Measurements from ENCODE around the gene FAM20A. TPM values are rescaled to one million over a fixed set of nuclear protein-coding genes. Genes with fewer than 3 reads are reported as not detected.
"Not testable (repeated sequence)": the region's sequence is repeated elsewhere in the genome, so short reads cannot be mapped to it uniquely, and the experiment has no call there.

FAM20A gene
- total RNA-seq, 1 donor from 2014 or later, result 52.4 TPM

GRCh38 chr17:68592682-68593641 lies 8.2 kb downstream of the FAM20A start:
- DNase-seq (ENCODE audit: low spot score), result no peak
- peak; percentile 8 for ATAC-seq

GRCh38 chr17:68592009-68592408 lies 9.2 kb downstream of the FAM20A start:
- DNase-seq (ENCODE audit: low spot score) (no peak), ATAC-seq (no peak)

DNA sequence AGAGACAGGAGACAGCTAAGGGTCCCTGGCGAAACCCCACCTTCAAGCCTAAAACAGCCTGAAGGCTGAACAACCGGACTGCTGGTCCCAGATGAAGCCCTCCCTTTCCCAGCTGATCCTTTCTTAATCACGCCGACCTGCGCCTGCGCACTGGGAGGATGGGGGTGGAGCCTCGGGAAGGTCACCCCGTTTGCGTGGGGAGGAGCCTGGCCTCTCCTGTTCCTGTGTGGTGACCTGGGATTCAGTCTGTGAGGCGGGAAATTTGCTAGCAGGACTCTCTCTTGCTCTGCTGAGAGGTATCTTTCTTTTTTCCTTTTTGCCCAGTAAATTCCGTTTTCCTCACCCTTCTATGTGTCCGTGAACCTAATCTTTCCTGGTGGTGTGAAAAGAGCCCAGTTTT lies 9.6 kb downstream of the FAM20A start:
- no peak for ATAC-seq

DNA sequence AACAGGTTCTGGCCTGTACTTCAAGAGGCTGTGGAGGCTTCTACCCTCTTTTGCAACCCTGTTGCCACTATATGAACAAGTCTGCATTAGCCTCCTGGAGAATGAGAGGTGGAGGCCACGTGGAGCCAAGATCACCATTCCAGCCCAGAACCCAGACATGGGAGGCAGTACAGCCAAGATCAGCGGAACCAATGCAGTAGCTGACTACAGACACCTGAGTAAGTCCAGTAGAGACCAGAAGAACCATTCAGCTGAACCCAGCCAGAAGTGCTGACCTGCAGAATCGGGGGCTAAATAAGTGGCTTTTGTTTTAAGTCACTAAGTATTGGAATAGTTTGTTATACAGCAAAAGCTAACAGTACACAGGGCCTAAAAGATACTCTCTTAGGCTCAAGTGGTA lies 12.1 kb downstream of the FAM20A start:
- no peak for DNase-seq (ENCODE audit: low spot score)
- no peak for ATAC-seq

More for the DNA sequence above, 9.6 kb downstream of the FAM20A start:
- no peak for DNase-seq (ENCODE audit: low spot score)

GRCh38 chr17:68588362-68588761 lies 12.8 kb downstream of the FAM20A start:
- DNase-seq (ENCODE audit: low spot score) (no peak), ATAC-seq (no peak)

GRCh38 chr17:68587847-68588246 lies 13.3 kb downstream of the FAM20A start:
- ATAC-seq, result no peak
- no peak for DNase-seq (ENCODE audit: low spot score)

GRCh38 chr17:68587026-68587425 lies 14.1 kb downstream of the FAM20A start:
- peak; percentile 71 for ATAC-seq

GRCh38 chr17:68585643-68586042 lies 15.5 kb downstream of the FAM20A start:
- no peak for DNase-seq (ENCODE audit: low spot score)
- no peak for ATAC-seq

More at GRCh38 chr17:68587026-68587425, 14.1 kb downstream of the FAM20A start:
- peak; percentile 71 for DNase-seq (ENCODE audit: low spot score)

DNA sequence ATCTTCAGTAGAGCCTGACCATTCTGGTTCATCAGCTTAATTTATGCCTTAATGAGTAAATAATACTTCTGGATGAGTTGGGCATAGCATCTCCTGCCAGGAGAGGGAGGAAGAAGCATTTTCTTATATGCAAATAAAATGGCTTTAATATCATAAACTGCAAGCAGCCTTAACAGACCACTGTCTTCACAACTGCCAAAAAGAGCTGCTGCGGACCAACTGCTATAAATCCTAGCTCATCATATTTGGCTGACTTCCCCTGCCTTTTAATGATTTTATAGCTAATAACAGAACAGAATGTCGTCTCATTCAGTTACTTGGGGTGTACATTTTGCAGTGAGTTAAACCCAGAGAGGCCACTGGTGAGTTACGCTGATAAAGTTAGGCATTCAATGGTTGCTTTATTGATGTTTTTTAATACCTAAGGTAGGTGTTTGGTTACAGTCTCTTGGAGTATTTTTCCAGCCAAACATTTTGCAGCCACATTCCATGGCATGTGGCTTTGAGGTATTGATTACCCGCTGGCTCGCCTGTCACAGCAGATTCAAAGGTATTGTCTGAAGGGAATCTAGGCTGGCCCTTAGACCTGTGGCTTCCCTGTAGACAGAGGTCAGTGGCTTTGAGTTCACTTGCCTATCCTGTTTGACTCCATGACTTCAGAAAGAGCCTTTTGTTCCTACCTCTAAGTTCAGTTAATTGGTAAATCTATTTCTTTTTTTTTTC lies 16.4 kb downstream of the FAM20A start:
- ATAC-seq, result peak; percentile 77

DNA sequence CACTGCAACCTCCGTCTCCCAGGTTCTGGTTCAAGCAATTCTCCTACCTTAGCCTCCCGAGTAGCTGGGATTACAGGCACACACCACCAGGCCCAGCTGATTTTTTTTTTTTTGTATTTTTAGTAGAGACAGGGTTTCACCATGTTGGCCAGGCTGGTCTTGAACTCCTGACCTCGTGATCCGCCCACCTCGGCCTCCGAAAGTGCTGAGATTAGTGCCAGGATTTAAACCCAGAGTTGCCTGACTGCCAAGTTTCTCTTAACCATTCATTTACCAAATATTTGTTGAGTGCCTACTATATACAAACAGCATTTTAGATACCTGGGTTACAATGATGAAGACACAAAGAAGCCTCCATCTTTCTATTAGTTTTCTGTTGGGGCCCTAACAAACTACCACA lies 18.3 kb downstream of the FAM20A start:
- DNase-seq (ENCODE audit: low spot score); ATAC-seq: not testable (repeated sequence)

More for the DNA sequence above, 16.4 kb downstream of the FAM20A start:
- DNase-seq (ENCODE audit: low spot score), result peak; percentile 76

GRCh38 chr17:68581863-68582645 lies 19.1 kb downstream of the FAM20A start:
- ATAC-seq, result peak; percentile 25

GRCh38 chr17:68580236-68580770 lies 20.9 kb downstream of the FAM20A start:
- ATAC-seq (peak; percentile 62), DNase-seq (ENCODE audit: low spot score) (no peak)

More at GRCh38 chr17:68581863-68582645, 19.1 kb downstream of the FAM20A start:
- DNase-seq (ENCODE audit: low spot score), result no peak

DNA sequence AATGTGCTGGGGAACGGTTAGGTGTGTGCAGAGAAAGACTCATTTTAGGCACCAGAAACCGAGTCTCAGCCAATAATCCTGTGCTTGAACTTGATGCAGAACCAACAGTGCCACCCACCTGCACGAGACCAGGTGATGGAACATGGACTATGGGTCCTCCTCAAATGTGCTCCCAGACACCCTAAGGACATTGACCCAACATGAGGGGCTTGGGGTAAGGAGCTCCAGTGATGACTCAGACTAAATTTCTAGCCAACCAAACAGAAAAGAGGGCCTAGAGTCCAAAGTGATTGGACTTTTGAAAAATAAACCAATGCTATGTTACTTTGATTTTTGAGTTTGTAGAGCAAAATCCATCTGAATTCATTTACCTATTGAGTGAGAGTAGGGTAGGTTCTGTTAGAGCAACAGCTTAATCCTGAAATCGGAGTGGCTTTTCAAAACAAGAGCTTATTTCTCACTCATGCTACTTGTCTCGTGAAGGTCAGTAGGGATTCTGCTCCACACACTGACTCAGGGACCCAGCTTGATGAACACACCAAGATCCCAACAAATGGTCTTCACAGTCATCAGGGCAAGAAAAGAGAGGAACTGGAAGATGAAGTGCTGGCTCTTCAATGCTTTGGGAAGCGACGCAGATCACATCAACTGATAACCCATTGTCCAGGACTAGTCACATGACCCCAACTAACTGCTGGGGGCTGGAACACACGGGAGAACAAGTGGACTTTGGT lies 21.8 kb downstream of the FAM20A start:
- DNase-seq (ENCODE audit: low spot score), result no peak
- ATAC-seq, result peak; percentile 35

GRCh38 chr17:68578236-68578635 lies 22.9 kb downstream of the FAM20A start:
- ATAC-seq, result no peak
- no peak for DNase-seq (ENCODE audit: low spot score)

DNA sequence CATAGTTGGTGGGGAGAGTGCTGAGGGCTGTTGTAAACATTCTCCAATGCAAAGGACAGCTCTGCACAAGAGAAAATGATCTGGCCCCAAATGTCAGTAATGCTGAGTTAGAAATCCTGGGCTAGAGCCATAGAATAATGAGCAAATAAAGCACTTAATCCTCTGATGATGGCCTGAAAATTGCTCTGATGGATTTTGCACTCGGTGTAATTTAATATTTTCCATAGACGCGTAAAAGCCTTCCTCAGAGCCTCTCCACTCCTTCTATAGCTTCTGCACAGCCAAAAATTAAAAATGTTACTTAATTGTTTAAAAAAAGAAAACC lies 23.7 kb downstream of the FAM20A start:
- DNase-seq (ENCODE audit: low spot score) (no peak), ATAC-seq (no peak)

GRCh38 chr17:68576811-68577496 lies 24.2 kb downstream of the FAM20A start:
- ATAC-seq (no peak), DNase-seq (ENCODE audit: low spot score) (no peak)

DNA sequence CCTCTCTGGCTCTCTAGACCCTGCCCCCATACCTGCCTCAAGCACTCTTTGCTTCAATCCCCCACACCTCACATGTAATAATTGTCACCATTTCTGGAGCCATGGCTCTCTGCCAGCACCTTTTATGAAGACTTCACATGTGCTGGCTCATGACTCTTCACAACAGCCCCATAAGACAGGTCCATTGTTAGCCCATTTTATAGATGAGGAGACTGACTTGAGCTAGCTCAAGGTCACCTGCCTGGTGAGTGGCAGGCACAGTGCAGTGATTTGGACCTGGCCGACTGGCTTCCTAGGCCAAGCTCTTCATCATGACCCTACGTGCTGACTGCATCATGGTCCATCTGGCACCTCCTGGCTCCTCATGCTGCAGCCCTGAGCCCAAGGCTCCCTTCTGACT lies 25.0 kb downstream of the FAM20A start:
- ATAC-seq (no peak), DNase-seq (ENCODE audit: low spot score) (no peak)

GRCh38 chr17:68573338-68573737 lies 27.8 kb downstream of the FAM20A start:
- ATAC-seq, result no peak
- DNase-seq (ENCODE audit: low spot score), result no peak

- DNase-seq (ENCODE audit: low spot score) (no peak), ATAC-seq (no peak)
Measured at GRCh38 chr17:68572138-68572842, 28.9 kb downstream of the FAM20A start.

Data from left lobe of liver (tissue), 2 donors.